ENCODE measurements around the gene KIF13A. TPM values are rescaled to one million over a fixed set of nuclear protein-coding genes. Genes with fewer than 3 reads are reported as not detected.
A peak's percentile ranks its signal among the peaks of the same experiment; 100 is the strongest.

The KIF13A gene
- total RNA-seq, 1 experiment from 2014 or later: 24.1 TPM

DNA sequence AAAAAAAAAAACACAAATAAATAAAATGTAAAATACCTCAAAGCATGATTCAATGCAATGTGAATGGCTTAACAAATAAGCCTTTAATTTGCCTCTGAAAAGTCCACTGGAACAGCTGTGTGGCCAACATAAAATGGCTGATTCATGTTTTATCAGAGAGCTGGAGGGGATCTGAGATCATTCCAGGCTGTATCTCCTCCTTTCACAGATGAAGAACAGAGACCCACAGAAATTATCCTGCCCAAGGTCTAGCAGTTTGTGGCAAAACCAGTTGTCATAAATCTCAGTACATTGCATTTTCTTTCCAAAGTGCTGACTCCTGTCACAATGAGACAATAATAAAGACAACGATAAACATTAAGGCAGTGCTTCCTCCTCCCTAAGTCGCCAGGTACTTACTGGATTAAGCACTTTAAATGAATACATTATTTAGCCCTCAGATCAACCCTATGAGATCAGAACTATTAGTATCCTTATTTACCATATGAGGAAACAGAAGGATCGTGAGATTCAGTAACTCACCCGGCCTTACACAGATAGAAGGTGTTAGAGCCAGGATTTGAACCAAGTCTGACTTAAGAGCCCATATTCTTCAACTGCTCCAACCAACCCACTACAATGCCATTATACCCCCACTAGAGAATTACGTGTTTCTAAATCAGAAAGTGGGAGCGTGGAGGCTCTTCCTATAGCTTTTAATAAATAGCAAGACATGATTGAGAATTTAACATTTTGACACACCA lies 118.3 kb downstream of the KIF13A start:
- H3K4me1 Mint-ChIP-seq (ENCODE audit: insufficient read depth, unreplicated experiment): peaks cover 42% of the 10 kb centered on the region
- intact Hi-C loops (cut with micrococcal nuclease): no loop called here
- POLR2A ChIA-PET: interaction anchor here (0.6 to 3.3 kb wide), 5 partner anchors 15 to 286 kb away, joined by 3 to 27 read pairs (median 8); partner anchors contain the start of genes KDM1B and TPMT
- H3K27ac Mint-ChIP-seq (ENCODE audit: low read depth, unreplicated experiment): no peak overlapping the region
- no peak for DNase-seq (ENCODE audit: unreplicated experiment)
- no peak overlapping the region for H3K4me3 Mint-ChIP-seq (ENCODE audit: unreplicated experiment)
- peaks cover 6% of the 10 kb centered on the region for H3K36me3 Mint-ChIP-seq (ENCODE audit: insufficient read depth, unreplicated experiment)
- no peaks in the 10 kb centered on the region for H3K9me3 Mint-ChIP-seq (ENCODE audit: unreplicated experiment)
- CTCF ChIA-PET: interaction anchor here (0.7 to 1.6 kb wide), 2 partner anchors 38 to 371 kb away, joined by 3 to 5 read pairs; no protein-coding TSS in a partner anchor
- no peak for TF ChIP-seq CTCF (IDR thresholded peaks at IDR 0.05; ENCODE audit: unreplicated experiment)
- no TSS peak for BruUV-seq (replicated peaks)
- H3K27me3 Mint-ChIP-seq (ENCODE audit: insufficient read depth, unreplicated experiment): no peaks in the 10 kb centered on the region

- CTCF ChIA-PET: interaction anchor here (1.6 kb wide), 1 partner anchor 40 kb away, joined by 5 read pairs; no protein-coding TSS in a partner anchor
- Mint-ChIP-seq H3K27me3 (ENCODE audit: insufficient read depth, unreplicated experiment) (no peaks in the 10 kb centered on the region), H3K36me3 (ENCODE audit: insufficient read depth, unreplicated experiment) (peaks cover 6% of the 10 kb centered on the region), H3K27ac (ENCODE audit: low read depth, unreplicated experiment) (peak overlapping the region; percentile 43), H3K4me3 (ENCODE audit: unreplicated experiment) (no peak overlapping the region), H3K4me1 (ENCODE audit: insufficient read depth, unreplicated experiment) (peaks cover 53% of the 10 kb centered on the region), H3K9me3 (ENCODE audit: unreplicated experiment) (no peaks in the 10 kb centered on the region)
- TF ChIP-seq CTCF (IDR thresholded peaks at IDR 0.05; ENCODE audit: unreplicated experiment): no peak
- intact Hi-C loops (cut with micrococcal nuclease): no loop called here
- DNase-seq (ENCODE audit: unreplicated experiment): peak; percentile 43
- no TSS peak for BruUV-seq (replicated peaks)
- POLR2A ChIA-PET: interaction anchor here (0.6 to 3.3 kb wide), 14 partner anchors 8 to 481 kb away, joined by 3 to 27 read pairs (median 4); partner anchors contain the start of genes KDM1B, NUP153 and TPMT
These were observed 119.6 kb downstream of the KIF13A start for GRCh38 chr6:17867880-17868279.

- DNase-seq (ENCODE audit: unreplicated experiment): no peak
- CTCF ChIA-PET: no interaction called here
- intact Hi-C loops (cut with micrococcal nuclease): no loop called here
- BruUV-seq (replicated peaks): no TSS peak
- H3K27ac Mint-ChIP-seq (ENCODE audit: low read depth, unreplicated experiment): peak overlapping the region; percentile 83
- H3K27me3 Mint-ChIP-seq (ENCODE audit: insufficient read depth, unreplicated experiment): no peaks in the 10 kb centered on the region
- POLR2A ChIA-PET: interaction anchor here (0.6 to 3.3 kb wide), 14 partner anchors 9 to 1533 kb away, joined by 3 to 27 read pairs (median 4); partner anchors contain the start of genes KDM1B, NUP153 and TPMT
- H3K36me3 Mint-ChIP-seq (ENCODE audit: insufficient read depth, unreplicated experiment): peaks cover 6% of the 10 kb centered on the region
- H3K4me3 Mint-ChIP-seq (ENCODE audit: unreplicated experiment): no peak overlapping the region
- H3K4me1 Mint-ChIP-seq (ENCODE audit: insufficient read depth, unreplicated experiment): peaks cover 53% of the 10 kb centered on the region
- H3K9me3 Mint-ChIP-seq (ENCODE audit: unreplicated experiment): no peaks in the 10 kb centered on the region
- no peak for TF ChIP-seq CTCF (IDR thresholded peaks at IDR 0.05; ENCODE audit: unreplicated experiment)
These were observed 120.5 kb downstream of the KIF13A start for GRCh38 chr6:17866876-17867444.
